K562 (cell line): ENCODE measurements around the gene TEX101.

Experiments used
- CTCF ChIP-seq, 3 experiments: IDR thresholded peaks in 2 of 3; conservative IDR thresholded peaks in 1 of 3; 2 replicates each; pipeline ENCODE4 v1.5.1; 2011 to 2012; ENCODE audit warnings: low read length in 3 of 3, mild to moderate bottlenecking in 3 of 3, control low read depth in 2 of 3, improper control_type of control experiment in 1 of 3, inconsistent platforms in 1 of 3, low read depth in 1 of 3, mixed read lengths in 1 of 3, moderate library complexity in 1 of 3; ENCODE audit not compliant: insufficient read depth in 2 of 3
- KDM1A ChIP-seq, 2 experiments: fragments of 450-650 bp; IDR thresholded peaks; 2 replicates each; pipeline ENCODE4 v1.6.1; 2016; ENCODE audit warnings: mild to moderate bottlenecking in 2 of 2
- RAD21 ChIP-seq, 2 experiments: fragments of 250-450 bp in 1 of 2; fragments of 450-650 bp in 1 of 2; sonication (Bioruptor Pico) in 1 of 2; formaldehyde crosslinking in 1 of 2; IDR thresholded peaks in 1 of 2; conservative IDR thresholded peaks in 1 of 2; 2 replicates each; pipeline versions ENCODE4 v1.4.0 to v1.8.0; 2020 to 2022; ENCODE audit warnings: mild to moderate bottlenecking in 2 of 2, moderate library complexity in 1 of 2
- RERE ChIP-seq: sonication (generic); formaldehyde crosslinking; IDR thresholded peaks from 2 replicates; pipeline ENCODE4 v1.8.0; 2023; ENCODE audit warnings: missing genetic modification reagents, mild to moderate bottlenecking, borderline replicate concordance
- SRSF9 ChIP-seq: fragments of 200-400 bp; formaldehyde crosslinking; IDR thresholded peaks from 2 replicates; pipeline ENCODE4 v1.6.1; 2017; ENCODE audit warnings: low read depth, low read length, borderline replicate concordance
- STAG1 ChIP-seq: sonication (generic); formaldehyde crosslinking; IDR thresholded peaks from 2 replicates; pipeline ENCODE4 v1.5.0; 2020; ENCODE audit warnings: missing genetic modification reagents, borderline replicate concordance
- ZNF212 ChIP-seq: fragments of 450-650 bp; formaldehyde crosslinking; IDR thresholded peaks from 2 replicates; pipeline ENCODE4 v1.4.0; 2020; ENCODE audit warnings: mild to moderate bottlenecking
- ZNF274 ChIP-seq: IDR thresholded peaks from 2 replicates; pipeline ENCODE4 v1.6.1; 2011; ENCODE audit warnings: low read depth, mild to moderate bottlenecking, low read length, moderate library complexity, borderline replicate concordance
- ZNF431 ChIP-seq: sonication (generic); formaldehyde crosslinking; IDR thresholded peaks from 2 replicates; pipeline ENCODE4 v1.8.0; 2022; ENCODE audit warnings: mild to moderate bottlenecking, missing genetic modification reagents
- TF ChIP-seq, protein P1 (sequence below): sonication (generic); formaldehyde crosslinking; IDR thresholded peaks from 2 replicates; pipeline ENCODE4 v1.9.0; 2022; ENCODE audit warnings: mild to moderate bottlenecking, missing genetic modification reagents
- TF ChIP-seq, protein P2 (sequence below), 2 experiments: fragments of 450-650 bp in 1 of 2; IDR thresholded peaks; 2 replicates each; pipeline ENCODE4 v1.6.1; 2011 to 2017; ENCODE audit warnings: low read depth in 2 of 2, antibody characterized with exemption in 1 of 2, borderline replicate concordance in 1 of 2, low read length in 1 of 2, mild to moderate bottlenecking in 1 of 2, mixed read lengths in 1 of 2; ENCODE audit not compliant: control insufficient read depth in 1 of 2
- TF ChIP-seq, protein P3 (sequence below): fragments of 250-450 bp; sonication (Bioruptor Pico); IDR thresholded peaks from 2 replicates; pipeline ENCODE4 v1.4.0; 2020; ENCODE audit warnings: mild to moderate bottlenecking, moderate library complexity
- TF ChIP-seq, protein P4 (sequence below): sonication (generic); formaldehyde crosslinking; IDR thresholded peaks from 2 replicates; pipeline ENCODE4 v1.8.1; 2023; ENCODE audit warnings: mild to moderate bottlenecking, missing genetic modification reagents

GRCh38 chr19:43438291-43439031, 23.8 kb downstream of the TEX101 start:
- TF ChIP-seq, protein P1, sequence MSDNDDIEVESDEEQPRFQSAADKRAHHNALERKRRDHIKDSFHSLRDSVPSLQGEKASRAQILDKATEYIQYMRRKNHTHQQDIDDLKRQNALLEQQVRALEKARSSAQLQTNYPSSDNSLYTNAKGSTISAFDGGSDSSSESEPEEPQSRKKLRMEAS (CRISPR knock-in tag), result no peak
- TF ChIP-seq, protein P2, sequence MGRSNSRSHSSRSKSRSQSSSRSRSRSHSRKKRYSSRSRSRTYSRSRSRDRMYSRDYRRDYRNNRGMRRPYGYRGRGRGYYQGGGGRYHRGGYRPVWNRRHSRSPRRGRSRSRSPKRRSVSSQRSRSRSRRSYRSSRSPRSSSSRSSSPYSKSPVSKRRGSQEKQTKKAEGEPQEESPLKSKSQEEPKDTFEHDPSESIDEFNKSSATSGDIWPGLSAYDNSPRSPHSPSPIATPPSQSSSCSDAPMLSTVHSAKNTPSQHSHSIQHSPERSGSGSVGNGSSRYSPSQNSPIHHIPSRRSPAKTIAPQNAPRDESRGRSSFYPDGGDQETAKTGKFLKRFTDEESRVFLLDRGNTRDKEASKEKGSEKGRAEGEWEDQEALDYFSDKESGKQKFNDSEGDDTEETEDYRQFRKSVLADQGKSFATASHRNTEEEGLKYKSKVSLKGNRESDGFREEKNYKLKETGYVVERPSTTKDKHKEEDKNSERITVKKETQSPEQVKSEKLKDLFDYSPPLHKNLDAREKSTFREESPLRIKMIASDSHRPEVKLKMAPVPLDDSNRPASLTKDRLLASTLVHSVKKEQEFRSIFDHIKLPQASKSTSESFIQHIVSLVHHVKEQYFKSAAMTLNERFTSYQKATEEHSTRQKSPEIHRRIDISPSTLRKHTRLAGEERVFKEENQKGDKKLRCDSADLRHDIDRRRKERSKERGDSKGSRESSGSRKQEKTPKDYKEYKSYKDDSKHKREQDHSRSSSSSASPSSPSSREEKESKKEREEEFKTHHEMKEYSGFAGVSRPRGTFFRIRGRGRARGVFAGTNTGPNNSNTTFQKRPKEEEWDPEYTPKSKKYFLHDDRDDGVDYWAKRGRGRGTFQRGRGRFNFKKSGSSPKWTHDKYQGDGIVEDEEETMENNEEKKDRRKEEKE (IDR thresholded peaks at IDR 0.05; ENCODE audit: borderline replicate concordance in 1 of 2, control insufficient read depth in 1 of 2, low read depth in 2 of 2, low read length in 1 of 2), result no peak
- TF ChIP-seq RAD21 (CRISPR knock-in tag; conservative IDR thresholded peaks at IDR 0.05 in 1 of 2, IDR thresholded peaks at IDR 0.05 in 1 of 2), result no peak
- no peak for TF ChIP-seq RERE (CRISPR knock-in tag)
- TF ChIP-seq KDM1A (IDR thresholded peaks at IDR 0.05), result no peak
- no peak for TF ChIP-seq ZNF212 (CRISPR knock-in tag)
- no peak for TF ChIP-seq ZNF274
- TF ChIP-seq, protein P3, sequence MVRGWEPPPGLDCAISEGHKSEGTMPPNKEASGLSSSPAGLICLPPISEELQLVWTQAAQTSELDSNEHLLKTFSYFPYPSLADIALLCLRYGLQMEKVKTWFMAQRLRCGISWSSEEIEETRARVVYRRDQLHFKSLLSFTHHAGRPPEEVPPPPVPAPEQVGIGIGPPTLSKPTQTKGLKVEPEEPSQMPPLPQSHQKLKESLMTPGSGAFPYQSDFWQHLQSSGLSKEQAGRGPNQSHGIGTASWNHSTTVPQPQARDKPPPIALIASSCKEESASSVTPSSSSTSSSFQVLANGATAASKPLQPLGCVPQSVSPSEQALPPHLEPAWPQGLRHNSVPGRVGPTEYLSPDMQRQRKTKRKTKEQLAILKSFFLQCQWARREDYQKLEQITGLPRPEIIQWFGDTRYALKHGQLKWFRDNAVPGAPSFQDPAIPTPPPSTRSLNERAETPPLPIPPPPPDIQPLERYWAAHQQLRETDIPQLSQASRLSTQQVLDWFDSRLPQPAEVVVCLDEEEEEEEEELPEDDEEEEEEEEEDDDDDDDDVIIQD (CRISPR knock-in tag), result no peak
- TF ChIP-seq SRSF9, result no peak
- TF ChIP-seq, protein P4, sequence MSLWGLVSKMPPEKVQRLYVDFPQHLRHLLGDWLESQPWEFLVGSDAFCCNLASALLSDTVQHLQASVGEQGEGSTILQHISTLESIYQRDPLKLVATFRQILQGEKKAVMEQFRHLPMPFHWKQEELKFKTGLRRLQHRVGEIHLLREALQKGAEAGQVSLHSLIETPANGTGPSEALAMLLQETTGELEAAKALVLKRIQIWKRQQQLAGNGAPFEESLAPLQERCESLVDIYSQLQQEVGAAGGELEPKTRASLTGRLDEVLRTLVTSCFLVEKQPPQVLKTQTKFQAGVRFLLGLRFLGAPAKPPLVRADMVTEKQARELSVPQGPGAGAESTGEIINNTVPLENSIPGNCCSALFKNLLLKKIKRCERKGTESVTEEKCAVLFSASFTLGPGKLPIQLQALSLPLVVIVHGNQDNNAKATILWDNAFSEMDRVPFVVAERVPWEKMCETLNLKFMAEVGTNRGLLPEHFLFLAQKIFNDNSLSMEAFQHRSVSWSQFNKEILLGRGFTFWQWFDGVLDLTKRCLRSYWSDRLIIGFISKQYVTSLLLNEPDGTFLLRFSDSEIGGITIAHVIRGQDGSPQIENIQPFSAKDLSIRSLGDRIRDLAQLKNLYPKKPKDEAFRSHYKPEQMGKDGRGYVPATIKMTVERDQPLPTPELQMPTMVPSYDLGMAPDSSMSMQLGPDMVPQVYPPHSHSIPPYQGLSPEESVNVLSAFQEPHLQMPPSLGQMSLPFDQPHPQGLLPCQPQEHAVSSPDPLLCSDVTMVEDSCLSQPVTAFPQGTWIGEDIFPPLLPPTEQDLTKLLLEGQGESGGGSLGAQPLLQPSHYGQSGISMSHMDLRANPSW (CRISPR knock-in tag), result no peak
- no peak for TF ChIP-seq ZNF431 (CRISPR knock-in tag)
- no peak for TF ChIP-seq CTCF (IDR thresholded peaks at IDR 0.05 in 2 of 3, conservative IDR thresholded peaks at IDR 0.05 in 1 of 3; ENCODE audit: insufficient read depth in 2 of 3, low read depth in 1 of 3, low read length in 3 of 3)
- TF ChIP-seq STAG1, result no peak
